GM21360 (cell line): ENCODE results near the gene CTTNBP2.

Source experiments
- ATAC-seq: cut with Tn5 transposase; IDR thresholded peaks from one replicate; pipeline ENCODE4 v1.9.1; 2021; ENCODE audit warnings: mild to moderate bottlenecking, moderate library complexity; ENCODE audit not compliant: unreplicated experiment

CTTNBP2 gene

GRCh38 chr7:117873310-117874190 is at the start of gene CTTNBP2:
Gene CTTNBP2, minus strand, starts transcription at chr7:117873441. Its CDS starts 26 bp downstream, at chr7:117873415.
- ATAC-seq: no peak

GRCh38 chr7:117916309-117916708 is 43.1 kb upstream of the CTTNBP2 start:
- no peak for ATAC-seq

- ATAC-seq: no peak
These were observed 39.2 kb upstream of the CTTNBP2 start for GRCh38 chr7:117912421-117912820.

GRCh38 chr7:117908031-117908795 is 35.0 kb upstream of the CTTNBP2 start:
- no peak for ATAC-seq

GRCh38 chr7:117907049-117907640 is 33.9 kb upstream of the CTTNBP2 start:
- no peak for ATAC-seq

GRCh38 chr7:117902314-117902889 is 29.2 kb upstream of the CTTNBP2 start:
- no peak for ATAC-seq

- no peak for ATAC-seq
These were observed 28.0 kb upstream of the CTTNBP2 start for GRCh38 chr7:117901089-117901797.

GRCh38 chr7:117896339-117896738 is 23.1 kb upstream of the CTTNBP2 start:
- ATAC-seq: no peak

GRCh38 chr7:117895276-117895675 is 22.0 kb upstream of the CTTNBP2 start:
- no peak for ATAC-seq

GRCh38 chr7:117894037-117894436 is 20.8 kb upstream of the CTTNBP2 start:
- no peak for ATAC-seq

- no peak for ATAC-seq
These were observed 19.6 kb upstream of the CTTNBP2 start for GRCh38 chr7:117892821-117893220.

- no peak for ATAC-seq
These were observed 16.4 kb upstream of the CTTNBP2 start for GRCh38 chr7:117889611-117890010.

GRCh38 chr7:117888627-117889026 is 15.4 kb upstream of the CTTNBP2 start:
- ATAC-seq: no peak

- no peak for ATAC-seq
These were observed 9.4 kb upstream of the CTTNBP2 start for GRCh38 chr7:117882594-117882993.

GRCh38 chr7:117876761-117877160 is 3.5 kb upstream of the CTTNBP2 start:
- no peak for ATAC-seq

- no peak for ATAC-seq
These were observed 2.3 kb upstream of the CTTNBP2 start for GRCh38 chr7:117875566-117875965.

- ATAC-seq: no peak
These were observed 1.0 kb upstream of the CTTNBP2 start for GRCh38 chr7:117874191-117874700.

- ATAC-seq: no peak
These were observed 506 bp downstream of the CTTNBP2 start for GRCh38 chr7:117872561-117873309.

GRCh38 chr7:117871778-117872538 is 1.3 kb downstream of the CTTNBP2 start:
- no peak for ATAC-seq
